HG02870 (cell line): Measurements from ENCODE around the gene TOR3A.
A peak's percentile ranks its signal among the peaks of the same experiment; 100 is the strongest.

Experiments
- ATAC-seq: cut with Tn5 transposase; IDR thresholded peaks from one replicate; pipeline ENCODE4 v1.9.1; 2021; ENCODE audit warnings: mild to moderate bottlenecking, moderate library complexity; ENCODE audit not compliant: unreplicated experiment

Gene TOR3A

GRCh38 chr1:179061360-179062282 is 20.2 kb upstream of the TOR3A start:
- ATAC-seq: no peak

- ATAC-seq: no peak
These were observed 15.4 kb upstream of the TOR3A start for GRCh38 chr1:179066471-179066870.

DNA sequence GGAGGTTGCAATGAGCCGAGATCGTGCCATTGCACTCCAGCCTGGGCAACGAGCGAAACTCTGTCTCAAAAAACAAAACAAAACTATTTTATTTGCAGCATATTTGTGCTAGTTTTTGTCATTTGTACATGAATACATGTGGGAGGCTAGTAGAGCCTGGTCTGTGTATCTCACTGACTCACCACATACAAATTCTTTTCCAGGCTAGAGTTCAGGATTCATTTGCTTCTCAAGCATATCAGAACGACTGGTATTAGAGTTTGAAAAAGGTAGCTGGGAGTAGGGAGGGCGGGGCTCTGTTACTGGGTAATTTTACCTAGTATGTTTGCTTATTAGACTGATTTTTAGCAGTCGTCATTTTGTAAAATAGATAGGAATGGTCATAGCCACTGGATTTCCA is 4.5 kb upstream of the TOR3A start:
- ATAC-seq: no peak

DNA sequence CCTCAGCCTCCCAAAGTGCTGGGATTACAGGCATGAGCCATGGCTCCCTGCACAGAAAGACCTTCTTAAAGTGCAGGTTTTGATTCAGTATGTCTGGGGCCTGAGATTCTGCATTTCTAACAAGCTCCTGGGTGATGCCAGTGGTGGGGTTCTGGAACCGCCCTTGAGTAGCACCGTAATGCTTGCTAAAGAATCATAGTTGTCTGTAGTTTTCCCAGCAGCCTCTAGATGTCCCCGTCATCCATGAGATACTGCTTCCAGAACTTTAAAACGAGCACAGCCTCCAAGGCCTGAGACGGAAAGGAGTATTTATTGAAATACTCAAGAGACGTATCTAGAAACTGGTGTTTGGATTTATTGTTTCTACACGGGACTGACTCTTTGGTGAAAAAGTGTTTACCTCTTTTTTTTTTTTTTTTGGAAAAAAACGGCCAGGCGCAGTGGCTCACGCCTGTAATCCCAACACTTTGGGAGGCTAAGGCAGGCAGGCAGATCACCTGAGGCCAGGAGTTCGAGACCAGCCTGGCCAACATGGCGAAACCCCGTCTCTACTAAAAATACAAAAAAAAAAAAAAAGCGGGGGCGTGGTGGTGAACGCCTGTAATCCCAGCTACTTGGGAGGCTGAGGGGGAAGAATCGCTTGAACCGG is 2.6 kb upstream of the TOR3A start:
- ATAC-seq: no peak

DNA sequence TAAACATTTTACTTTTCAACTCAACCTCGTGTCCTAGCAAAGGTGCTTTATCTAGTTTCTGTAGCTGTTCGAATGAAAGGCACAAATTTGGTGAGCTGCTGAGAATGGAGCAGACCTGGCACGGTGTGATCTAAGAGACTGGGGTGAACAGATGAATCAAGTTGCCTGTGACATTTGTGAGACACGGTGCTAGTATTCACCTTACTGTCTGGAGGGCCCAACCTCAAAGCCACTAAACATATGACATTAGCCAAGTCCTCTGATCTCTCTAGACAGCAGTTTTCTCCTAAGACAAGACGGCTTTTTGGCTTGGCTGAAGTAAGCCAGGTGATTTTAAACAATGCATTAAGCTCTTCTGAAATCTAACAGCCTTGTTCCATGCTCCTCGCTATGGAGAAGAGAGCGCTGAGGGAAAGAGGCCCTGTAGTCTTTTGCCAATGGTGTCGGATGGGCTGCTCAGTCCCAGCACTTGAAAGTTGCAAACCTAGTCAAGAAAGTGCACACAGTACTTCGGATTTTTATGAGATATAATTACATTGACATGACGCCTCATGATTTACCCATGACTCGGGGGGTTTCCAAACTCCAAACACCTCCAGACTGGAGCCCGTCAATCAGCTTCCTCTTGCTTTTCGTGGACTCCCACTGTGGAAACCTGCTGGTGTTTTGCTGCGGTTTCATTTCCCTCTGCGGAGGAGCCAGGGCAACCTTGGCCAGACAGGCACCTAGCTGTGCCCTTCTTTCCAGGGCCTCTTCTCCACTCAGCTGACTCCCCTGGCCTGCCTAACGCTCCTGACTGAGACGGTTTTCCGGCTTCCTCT is 794 bp upstream of the TOR3A start:
- no peak for ATAC-seq

- peak; percentile 16 for ATAC-seq
These were observed 596 bp downstream of the TOR3A start for GRCh38 chr1:179082333-179082998.

GRCh38 chr1:179082999-179083335 is 1.1 kb downstream of the TOR3A start:
- ATAC-seq: no peak

- no peak for ATAC-seq
These were observed 1.7 kb downstream of the TOR3A start for GRCh38 chr1:179083533-179083932.

DNA sequence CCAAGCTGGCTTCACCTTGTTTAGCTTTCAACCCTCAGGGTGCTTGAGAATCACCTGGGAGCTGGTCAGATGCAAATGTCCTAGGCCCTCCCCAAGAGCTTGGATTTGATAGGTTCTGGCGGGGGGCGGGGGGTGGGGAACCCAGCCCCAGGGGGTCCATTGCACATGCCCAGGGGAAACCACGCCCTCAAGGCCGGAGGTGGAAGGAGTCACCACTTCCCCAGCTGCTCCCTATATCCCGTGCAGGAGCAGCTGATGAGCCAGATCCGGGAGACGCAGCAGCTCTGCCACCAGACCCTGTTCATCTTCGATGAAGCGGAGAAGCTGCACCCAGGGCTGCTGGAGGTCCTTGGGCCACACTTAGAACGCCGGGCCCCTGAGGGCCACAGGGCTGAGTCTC is 5.8 kb downstream of the TOR3A start:
- no peak for ATAC-seq

- ATAC-seq: no peak
These were observed 8.1 kb downstream of the TOR3A start for GRCh38 chr1:179089827-179090482.

DNA sequence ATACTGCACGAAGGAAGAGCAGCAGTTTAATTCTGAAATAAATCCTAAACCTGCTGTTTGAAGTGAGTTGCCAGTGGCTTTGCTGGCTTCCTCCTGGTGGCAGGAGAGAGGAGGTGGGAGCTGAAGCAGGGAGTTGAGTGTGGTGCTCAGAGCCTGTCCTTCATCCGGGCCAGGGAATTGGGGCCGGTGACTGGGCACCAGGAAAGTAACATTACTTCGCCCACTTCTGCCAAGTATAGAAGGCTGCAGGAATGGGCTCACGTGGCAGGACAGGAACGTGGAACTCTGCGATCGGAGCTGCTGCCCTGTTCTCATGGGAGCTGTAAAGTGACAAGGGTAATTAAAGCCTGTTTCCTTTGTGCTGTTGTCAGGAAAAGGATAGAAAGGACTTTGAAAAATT is 8.7 kb downstream of the TOR3A start:
- ATAC-seq: no peak

GRCh38 chr1:179090923-179091322 is 9.1 kb downstream of the TOR3A start:
- no peak for ATAC-seq

- ATAC-seq: no peak
These were observed 9.9 kb downstream of the TOR3A start for GRCh38 chr1:179091691-179092165.

DNA sequence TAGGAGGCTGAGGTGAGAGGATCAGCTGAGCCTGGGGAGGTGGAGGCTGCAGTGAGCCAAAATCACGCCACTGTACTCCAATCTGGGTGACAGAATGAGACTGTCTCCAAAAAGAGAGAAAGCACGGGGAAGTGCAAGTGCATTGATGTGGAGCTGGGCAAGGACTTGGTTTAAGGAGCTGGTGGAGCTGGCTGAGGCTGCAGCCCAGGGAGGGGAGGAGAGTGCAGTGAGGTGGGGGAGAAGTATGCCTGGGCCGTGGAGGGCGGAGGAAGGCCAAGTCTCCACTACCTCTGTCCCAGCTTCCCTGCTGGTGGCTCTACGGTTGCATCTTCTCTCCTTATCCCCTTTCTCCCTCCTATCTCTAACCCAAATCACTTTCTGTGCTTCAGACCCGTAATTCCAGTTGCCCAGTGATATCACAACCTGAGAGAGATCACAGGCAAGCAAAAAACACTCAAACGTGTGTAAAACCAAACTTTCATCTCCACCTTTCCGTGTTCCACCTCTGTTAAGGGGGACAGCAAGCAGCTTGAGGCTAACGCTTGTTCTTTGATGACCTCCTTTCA is 11.1 kb downstream of the TOR3A start:
- no peak for ATAC-seq

GRCh38 chr1:179094818-179095217 is 12.9 kb downstream of the TOR3A start:
- ATAC-seq: no peak

DNA sequence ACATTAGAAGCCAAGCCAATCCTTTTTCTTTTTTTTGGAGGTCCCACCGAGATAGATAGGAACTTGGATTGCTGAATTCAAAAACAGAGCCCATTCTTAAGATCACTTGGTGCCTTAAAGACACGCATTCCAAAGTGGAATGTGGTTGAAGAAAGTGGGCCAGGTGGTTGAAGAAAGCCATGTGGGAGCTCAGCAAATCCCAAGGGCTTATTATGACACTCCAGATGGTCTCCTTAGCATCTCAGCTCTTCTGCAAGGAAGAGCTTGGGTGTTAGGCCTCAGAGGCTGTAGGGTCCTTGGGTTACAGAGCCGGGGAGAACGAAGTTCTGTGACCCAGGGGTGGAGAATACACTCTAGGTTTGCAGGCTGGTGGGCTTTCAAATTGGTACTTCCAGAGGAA is 13.5 kb downstream of the TOR3A start:
- no peak for ATAC-seq

DNA sequence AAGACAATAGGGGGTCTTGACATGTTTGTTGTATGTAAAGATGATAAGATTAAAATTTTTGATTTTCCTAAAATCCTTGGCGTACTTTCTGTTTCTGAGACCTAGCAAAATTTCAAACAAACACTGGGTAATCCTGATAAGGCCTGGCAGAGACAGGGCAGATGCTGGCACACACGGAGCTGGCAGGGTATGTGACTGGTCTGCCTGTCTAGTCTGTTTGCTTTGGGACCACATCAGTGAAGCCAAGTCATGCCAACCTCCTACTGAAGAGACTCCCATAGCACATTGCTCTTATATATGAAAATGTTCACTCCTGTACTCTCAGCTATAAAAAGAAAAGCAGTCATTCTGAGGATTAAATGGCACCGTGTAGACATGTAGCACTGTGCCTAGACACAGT is 14.1 kb downstream of the TOR3A start:
- no peak for ATAC-seq

DNA sequence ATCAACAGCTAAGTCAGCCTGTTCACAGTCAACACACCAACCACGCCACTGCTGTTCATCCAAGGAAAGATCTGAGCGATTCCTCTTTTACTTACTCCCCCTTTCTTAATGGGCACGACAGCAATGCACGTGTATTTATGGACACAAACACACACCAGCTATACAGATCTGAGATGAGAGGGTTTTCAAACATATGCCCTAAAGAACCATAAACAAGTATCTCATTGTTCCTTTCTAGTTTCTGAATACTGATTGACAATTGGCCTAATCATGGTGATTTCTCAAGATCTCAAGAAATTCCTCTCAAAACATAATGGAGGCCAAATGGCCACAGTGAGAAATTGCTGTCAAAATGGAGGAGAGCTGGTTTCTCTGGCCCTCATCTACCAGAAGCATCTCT is 18.0 kb downstream of the TOR3A start:
- no peak for ATAC-seq

DNA sequence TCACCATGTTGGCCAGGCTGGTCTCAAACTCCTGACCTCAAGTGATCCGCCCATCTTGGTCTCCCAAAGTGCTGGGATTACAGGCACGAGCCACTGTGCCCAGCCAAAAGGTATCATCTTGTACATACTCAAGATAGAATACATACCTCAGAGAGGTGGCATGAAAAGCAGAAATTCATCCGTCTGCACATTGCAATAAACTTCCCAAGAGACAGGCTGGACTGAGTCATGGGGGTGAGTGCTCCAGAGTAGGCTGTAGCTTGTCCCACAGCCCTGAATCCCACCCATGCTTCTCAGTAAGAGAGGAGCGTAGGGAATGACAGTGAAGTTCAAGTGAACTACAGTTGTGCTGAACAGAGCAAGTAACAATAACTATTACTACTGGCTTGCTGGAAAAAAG is 19.7 kb downstream of the TOR3A start:
- no peak for ATAC-seq

- no peak for ATAC-seq
These were observed 22.1 kb downstream of the TOR3A start for GRCh38 chr1:179103999-179104398.
